ENCODE results near the gene SCUBE1. TPM values are rescaled to one million over a fixed set of nuclear protein-coding genes. Genes with fewer than 3 reads are reported as not detected.

Gene SCUBE1
- total and polyA plus RNA-seq, 3 donors from 2014 or later, result 11.0 to 28.9 (median 23.5) TPM

DNA sequence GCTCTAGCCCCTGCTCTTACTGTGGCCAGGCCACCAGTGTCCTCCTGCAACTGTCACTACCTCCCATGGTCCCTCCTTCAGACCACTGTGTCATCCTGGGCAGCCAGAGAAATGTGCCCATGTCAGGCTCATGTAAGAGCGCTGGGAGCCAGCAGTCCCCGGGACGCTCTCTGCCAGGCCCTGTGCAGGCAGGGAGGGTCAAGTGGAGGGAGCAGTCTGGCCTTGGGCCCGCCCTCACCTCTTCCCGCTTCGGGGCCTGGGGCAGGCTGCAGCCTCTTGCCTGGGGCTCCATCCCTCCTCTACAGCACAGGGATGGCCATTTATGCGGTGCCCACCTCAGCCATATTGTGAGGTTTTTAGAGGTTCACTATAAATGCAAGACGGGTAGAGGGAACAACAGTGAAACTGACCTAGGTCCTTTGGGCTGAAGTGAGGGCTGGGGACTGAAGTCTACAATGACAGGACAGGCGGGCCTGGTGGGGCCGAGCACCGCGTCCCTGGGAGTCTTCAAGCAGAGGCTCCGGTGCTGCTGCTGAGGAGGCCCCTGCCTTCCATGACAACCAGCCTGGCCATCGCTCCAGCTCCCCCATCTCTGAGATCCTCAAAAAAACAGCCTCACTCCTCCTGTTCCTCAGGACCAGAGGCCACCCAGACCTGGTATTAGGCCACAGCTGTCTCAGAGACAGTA lies 101.3 kb downstream of the SCUBE1 start:
- H3K27ac ChIP-seq, result no peak overlapping the region
- no peaks in the 10 kb centered on the region for H3K9me3 ChIP-seq
- no peak overlapping the region for H3K4me3 ChIP-seq
- H3K4me1 ChIP-seq, result peaks cover 22% of the 10 kb centered on the region
- H3K36me3 ChIP-seq (ENCODE audit: low read depth, missing control alignments), result no peaks in the 10 kb centered on the region
- intact Hi-C loops (cut with DNase I; ENCODE audit: low total_unique reads), result no loop called here
- TF ChIP-seq POLR2A (IDR thresholded peaks at IDR 0.05), result no peak
- TF ChIP-seq, protein P1, sequence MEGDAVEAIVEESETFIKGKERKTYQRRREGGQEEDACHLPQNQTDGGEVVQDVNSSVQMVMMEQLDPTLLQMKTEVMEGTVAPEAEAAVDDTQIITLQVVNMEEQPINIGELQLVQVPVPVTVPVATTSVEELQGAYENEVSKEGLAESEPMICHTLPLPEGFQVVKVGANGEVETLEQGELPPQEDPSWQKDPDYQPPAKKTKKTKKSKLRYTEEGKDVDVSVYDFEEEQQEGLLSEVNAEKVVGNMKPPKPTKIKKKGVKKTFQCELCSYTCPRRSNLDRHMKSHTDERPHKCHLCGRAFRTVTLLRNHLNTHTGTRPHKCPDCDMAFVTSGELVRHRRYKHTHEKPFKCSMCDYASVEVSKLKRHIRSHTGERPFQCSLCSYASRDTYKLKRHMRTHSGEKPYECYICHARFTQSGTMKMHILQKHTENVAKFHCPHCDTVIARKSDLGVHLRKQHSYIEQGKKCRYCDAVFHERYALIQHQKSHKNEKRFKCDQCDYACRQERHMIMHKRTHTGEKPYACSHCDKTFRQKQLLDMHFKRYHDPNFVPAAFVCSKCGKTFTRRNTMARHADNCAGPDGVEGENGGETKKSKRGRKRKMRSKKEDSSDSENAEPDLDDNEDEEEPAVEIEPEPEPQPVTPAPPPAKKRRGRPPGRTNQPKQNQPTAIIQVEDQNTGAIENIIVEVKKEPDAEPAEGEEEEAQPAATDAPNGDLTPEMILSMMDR (IDR thresholded peaks at IDR 0.05), result no peak
- H3K27me3 ChIP-seq, result no peaks in the 10 kb centered on the region
- 82 to 89% methylated on average over 7 to 14 of the region's 14 CpGs for WGBS, 2 donors
- DNase-seq, result no peak

- TF ChIP-seq, protein P1 (IDR thresholded peaks at IDR 0.05), result no peak
- TF ChIP-seq POLR2A (IDR thresholded peaks at IDR 0.05), result no peak
- DNase-seq, result no peak
- Histone ChIP-seq H3K4me3 (no peak overlapping the region), H3K9me3 (no peaks in the 10 kb centered on the region), H3K4me1 (peaks cover 29% of the 10 kb centered on the region), H3K36me3 (ENCODE audit: low read depth, missing control alignments) (no peaks in the 10 kb centered on the region), H3K27ac (no peak overlapping the region), H3K27me3 (no peaks in the 10 kb centered on the region)
- intact Hi-C loops (cut with DNase I; ENCODE audit: low total_unique reads), result no loop called here
- WGBS, 2 donors, result 94 to 100% methylated on average over 2 to 15 of the region's 15 CpGs
Measured at GRCh38 chr22:43241138-43241597, 102.0 kb downstream of the SCUBE1 start.

DNA sequence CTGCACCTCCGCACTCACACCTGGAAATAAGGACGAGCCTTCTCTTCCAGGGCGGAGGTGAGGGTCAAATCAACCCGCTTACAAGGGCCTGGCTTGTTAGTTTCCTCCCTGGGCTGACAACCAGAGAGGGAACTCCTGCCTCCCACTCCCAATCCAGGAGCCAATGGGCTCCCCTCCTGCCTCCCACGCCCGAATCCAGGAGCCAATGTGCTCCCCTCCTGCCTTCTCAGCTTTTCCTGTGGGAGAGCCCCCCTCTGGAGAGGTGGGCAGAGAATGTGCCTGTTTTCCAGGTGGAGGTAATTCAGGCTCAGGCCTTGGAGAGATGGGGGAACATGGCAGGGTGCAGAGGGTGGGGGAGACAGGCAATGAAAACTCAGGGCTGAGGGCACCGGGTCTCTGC lies 102.6 kb downstream of the SCUBE1 start:
- H3K36me3 ChIP-seq (ENCODE audit: low read depth, missing control alignments), result no peaks in the 10 kb centered on the region
- H3K27me3 ChIP-seq, result no peaks in the 10 kb centered on the region
- H3K4me3 ChIP-seq, result no peak overlapping the region
- no peak overlapping the region for H3K27ac ChIP-seq
- intact Hi-C loops (cut with DNase I; ENCODE audit: low total_unique reads), result no loop called here
- 90 to 100% methylated on average over 3 to 7 of the region's 7 CpGs for WGBS, 2 donors
- no peak for DNase-seq
- peaks cover 35% of the 10 kb centered on the region for H3K4me1 ChIP-seq
- H3K9me3 ChIP-seq, result no peaks in the 10 kb centered on the region
- TF ChIP-seq POLR2A (IDR thresholded peaks at IDR 0.05), result no peak

- intact Hi-C loops (cut with DNase I; ENCODE audit: low total_unique reads), result loop anchor here (10.0 kb wide), 1 partner anchor 145 kb away; no protein-coding TSS in a partner anchor
- Histone ChIP-seq H3K4me1 (peaks cover 41% of the 10 kb centered on the region), H3K36me3 (ENCODE audit: low read depth, missing control alignments) (no peaks in the 10 kb centered on the region)
Measured at GRCh38 chr22:43239956-43240355, 103.2 kb downstream of the SCUBE1 start.

DNA sequence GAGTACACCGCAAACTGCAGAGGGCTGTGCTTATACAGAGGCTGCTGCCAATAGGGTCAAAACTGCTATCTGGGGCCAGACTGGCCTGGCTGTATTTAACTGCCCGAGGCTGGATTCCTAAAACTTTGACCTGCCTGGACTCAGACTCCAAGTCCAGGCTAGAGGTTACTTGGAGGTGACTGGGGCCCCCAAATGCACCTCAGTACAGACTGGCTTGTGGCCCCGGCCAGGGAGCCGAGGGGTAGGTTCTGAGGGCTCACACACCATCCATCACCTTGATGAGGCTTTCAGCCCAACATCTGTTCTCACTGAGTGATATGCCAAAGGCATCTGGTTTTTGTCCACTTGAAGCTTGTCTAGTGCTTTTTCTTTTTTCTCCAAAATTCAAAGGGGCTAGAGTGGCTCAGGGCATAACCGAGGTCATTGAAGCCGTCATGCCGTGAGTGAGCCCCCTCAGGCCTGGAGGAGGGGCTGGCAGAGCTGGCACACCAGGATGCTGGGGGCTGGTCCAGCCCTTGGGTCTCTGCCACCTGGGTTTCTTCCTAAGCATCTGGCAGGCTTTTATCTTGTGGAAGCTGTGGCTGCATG lies 103.9 kb downstream of the SCUBE1 start:
- WGBS, 2 donors, result 39 to 41% methylated on average over 7 of the region's 7 CpGs
- no peak for TF ChIP-seq POLR2A (IDR thresholded peaks at IDR 0.05)
- TF ChIP-seq, protein P1 (IDR thresholded peaks at IDR 0.05), result no peak
- Histone ChIP-seq H3K9me3 (no peaks in the 10 kb centered on the region), H3K4me3 (no peak overlapping the region), H3K27me3 (no peaks in the 10 kb centered on the region), H3K27ac (no peak overlapping the region), H3K36me3 (ENCODE audit: low read depth, missing control alignments) (no peaks in the 10 kb centered on the region), H3K4me1 (peaks cover 44% of the 10 kb centered on the region)
- intact Hi-C loops (cut with DNase I; ENCODE audit: low total_unique reads), result loop anchor here (10.0 kb wide), 1 partner anchor 146 kb away; no protein-coding TSS in a partner anchor
- no peak for DNase-seq

More at GRCh38 chr22:43239956-43240355, 103.2 kb downstream of the SCUBE1 start:
- H3K27me3 ChIP-seq, result no peaks in the 10 kb centered on the region
- no peak for TF ChIP-seq POLR2A (IDR thresholded peaks at IDR 0.05)
- DNase-seq, result no peak
- no peak overlapping the region for H3K27ac ChIP-seq
- H3K9me3 ChIP-seq, result no peaks in the 10 kb centered on the region
- no peak overlapping the region for H3K4me3 ChIP-seq
- WGBS, 2 donors, result 74 to 81% methylated on average over 4 to 9 of the region's 9 CpGs
